T-cell (primary cell): Measurements from ENCODE around the gene ACMSD. TPM values are rescaled to one million over a fixed set of nuclear protein-coding genes. Genes with fewer than 3 reads are reported as not detected.
"Not testable (repeated sequence)": the region's sequence is repeated elsewhere in the genome, so short reads cannot be mapped to it uniquely, and the experiment has no call there.

Experiments used
- ATAC-seq, 4 experiments: fragments of 200-7000 bp in 3 of 4; fragments of 150-1000 bp in 1 of 4; cut with Tn5 transposase; replicated peaks in 1 of 4; 1 replicate in 3 of 4; 2 replicates in 1 of 4; pipeline ENCODE4 v1.10.0; 2021; ENCODE audit warnings: moderate library complexity in 3 of 4, mild to moderate bottlenecking in 2 of 4, moderate number of reproducible peaks in 1 of 4
- CTCF ChIA-PET, 2 donors: fragments of 300-600 bp; sonication (Branson Sonifier 250); formaldehyde crosslinking; loops; one replicate each; lab custom pipeline; 2022; ENCODE audit warnings: antibody characterized with exemption in 2 of 2; lab: Charles Lee
- POLR2A ChIA-PET, 2 donors: fragments of 300-600 bp; sonication (Branson Sonifier 250); formaldehyde crosslinking; loops; one replicate each; lab custom pipeline; 2022; ENCODE audit warnings: antibody characterized with exemption in 2 of 2; lab: Charles Lee
- DNase-seq, 35 experiments: peaks; one replicate each; pipeline versions ENCODE4 v3.0.0 to v3.0.0-alpha.2; 2013 to 2023
- H3K27ac ChIP-seq: one replicate; pipeline ENCODE4 v1.5.1; 2013; ENCODE audit warnings: low read length
- H3K27me3 ChIP-seq, 2 experiments: replicated peaks in 1 of 2; 1 replicate in 1 of 2; 2 replicates in 1 of 2; pipeline versions ENCODE4 v1.6.1 to v1.7.0; 2013; ENCODE audit warnings: low read length in 1 of 2, mixed read lengths in 1 of 2; ENCODE audit not compliant: control insufficient read depth in 2 of 2, insufficient read depth in 2 of 2; ENCODE audit errors: extremely low read depth in 1 of 2
- H3K36me3 ChIP-seq, 2 donors: 1 replicate in 1 of 2; 2 replicates in 1 of 2; pipeline versions ENCODE4 v1.6.1 to v1.7.0; 2013; ENCODE audit warnings: low read length in 1 of 2; ENCODE audit not compliant: control insufficient read depth in 2 of 2, insufficient read depth in 1 of 2; ENCODE audit errors: extremely low read depth in 1 of 2
- H3K4me1 ChIP-seq, 2 experiments: 1 replicate in 1 of 2; 2 replicates in 1 of 2; pipeline versions ENCODE4 v1.6.1 to v1.7.0; 2013; ENCODE audit warnings: low read length in 2 of 2, mixed read lengths in 1 of 2; ENCODE audit not compliant: insufficient read depth in 2 of 2, control insufficient read depth in 1 of 2; ENCODE audit errors: extremely low read depth in 1 of 2
- H3K4me3 ChIP-seq, 2 donors: 1 replicate in 1 of 2; 2 replicates in 1 of 2; pipeline versions ENCODE4 v1.5.1 to v1.7.0; 2013; ENCODE audit warnings: mild to moderate bottlenecking in 2 of 2, low read length in 1 of 2, moderate library complexity in 1 of 2; ENCODE audit not compliant: control insufficient read depth in 1 of 2; ENCODE audit errors: extremely low read depth in 1 of 2
- H3K9me3 ChIP-seq: 2 replicates; pipeline ENCODE4 v1.7.0; 2013
- H3K27ac Mint-ChIP-seq, 2 donors: one replicate each; pipeline ENCODE4 v1.8.0; 2020 to 2021; ENCODE audit warnings: mild to moderate bottlenecking in 2 of 2, mixed read lengths in 2 of 2
- H3K27me3 Mint-ChIP-seq, 2 donors: one replicate each; pipeline ENCODE4 v1.8.0; 2021 to 2022; ENCODE audit warnings: mixed read lengths in 2 of 2
- H3K36me3 Mint-ChIP-seq: one replicate; pipeline ENCODE4 v1.8.0; 2021; ENCODE audit warnings: mixed read lengths
- H3K4me1 Mint-ChIP-seq, 3 donors: one replicate each; pipeline ENCODE4 v1.8.0; 2020 to 2022; ENCODE audit warnings: mixed read lengths in 3 of 3, mild to moderate bottlenecking in 1 of 3
- H3K4me3 Mint-ChIP-seq, 3 donors: one replicate each; pipeline ENCODE4 v1.8.0; 2020 to 2022; ENCODE audit warnings: mild to moderate bottlenecking in 3 of 3, mixed read lengths in 3 of 3, moderate library complexity in 3 of 3
- H3K9me3 Mint-ChIP-seq, 3 donors: one replicate each; pipeline ENCODE4 v1.8.0; 2020 to 2022; ENCODE audit warnings: mixed read lengths in 3 of 3
- WGBS: methylation state at CpG from one replicate; pipeline ENCODE4 v1.1.5; 2013; ENCODE audit warnings: missing lambda C conversion rate; ENCODE audit not compliant: insufficient coverage; 5-methylcytosine and 5-hydroxymethylcytosine counted together
- total RNA-seq, 35 experiments: library from RNA in 6 of 35; stranded (reverse) in 6 of 35; fragments of 120-200 nt in 1 of 35; gene quantifications; one replicate each; pipeline versions ENCODE4 v1.2.1 to v1.2.4 and lab custom pipeline; 2013 to 2026

Gene ACMSD
- total RNA-seq, 5 donors from 2014 or later (not counting 1 experiment from before 2014, with no cell fraction given): 0.20 TPM; not detected in 4

DNA sequence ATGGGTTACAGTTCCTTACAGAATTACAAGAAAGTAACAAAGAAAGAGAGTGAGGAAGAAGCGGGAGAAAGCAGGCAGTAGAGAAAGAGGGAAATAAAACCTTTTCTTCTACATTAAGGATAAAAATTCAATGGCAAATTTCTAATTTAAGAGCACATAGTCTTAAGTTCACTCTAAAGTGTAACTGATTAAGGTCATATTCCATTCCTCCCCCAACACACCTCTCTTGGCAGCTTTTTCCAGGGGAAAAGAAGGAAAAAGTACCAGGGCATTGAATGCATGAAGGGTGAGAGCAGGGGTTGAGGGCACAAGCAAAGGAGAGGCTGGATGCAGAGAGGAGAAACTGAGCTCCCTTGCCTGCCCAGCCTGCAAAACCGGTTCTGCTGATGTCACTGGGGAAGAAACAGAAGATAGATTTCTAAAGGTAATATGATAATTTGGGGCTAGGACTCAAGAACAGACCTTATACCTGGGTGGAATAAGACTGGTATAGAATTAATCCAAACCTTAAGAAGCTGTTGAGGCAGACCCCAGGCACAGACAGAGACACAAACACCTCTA, 4.6 kb downstream of the ACMSD start:
- no CpG with 5 or more reads among the region's 2 CpGs for WGBS
- Mint-ChIP-seq H3K27me3 (peaks cover 3 to 11% of the 10 kb centered on the region in 2 donors), H3K4me3 (no peak overlapping the region), H3K4me1 (no peaks in the 10 kb centered on the region), H3K36me3 (peaks cover 4% of the 10 kb centered on the region), H3K27ac (no peak overlapping the region), H3K9me3 (peaks cover 0 to 5% (median 0%) of the 10 kb centered on the region in 3 donors)
- no peaks in the 10 kb centered on the region for H3K36me3 ChIP-seq
- H3K4me1 ChIP-seq: no peaks in the 10 kb centered on the region
- ChIA-PET POLR2A (no interaction called here), CTCF (no interaction called here)
- no peaks in the 10 kb centered on the region for H3K9me3 ChIP-seq
- H3K27me3 ChIP-seq: peaks cover 0 to 5% of the 10 kb centered on the region in 2 experiments
- H3K27ac ChIP-seq: no peak overlapping the region
- ATAC-seq (no peak), DNase-seq (no peak)
- H3K4me3 ChIP-seq: no peak overlapping the region

DNA sequence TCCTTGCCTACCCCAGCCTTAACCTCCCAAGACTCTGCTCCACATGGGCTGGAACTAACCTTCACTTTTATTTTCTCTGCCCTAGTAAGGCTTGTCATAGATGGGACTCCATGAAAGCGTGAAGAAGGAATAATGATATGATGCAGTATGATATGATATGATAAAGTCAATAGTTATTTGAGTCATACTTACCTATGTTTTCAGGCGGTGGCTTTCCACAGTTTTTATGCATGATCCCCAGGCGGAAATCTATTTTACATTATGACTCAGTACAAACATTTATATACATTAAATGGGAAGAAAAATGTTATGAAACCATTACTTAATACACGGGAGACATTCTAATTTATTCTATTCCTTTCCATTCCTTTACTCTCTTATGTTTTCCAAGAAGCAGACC, 5.6 kb downstream of the ACMSD start:
- peaks cover 4% of the 10 kb centered on the region for H3K36me3 Mint-ChIP-seq
- ATAC-seq: no peak
- Histone ChIP-seq H3K4me1 (no peaks in the 10 kb centered on the region), H3K27ac (no peak overlapping the region), H3K36me3 (no peaks in the 10 kb centered on the region), H3K4me3 (no peak overlapping the region), H3K9me3 (no peaks in the 10 kb centered on the region), H3K27me3 (peaks cover 0 to 5% of the 10 kb centered on the region in 2 experiments)
- ChIA-PET CTCF (interaction anchor here in 1 of 2 donors (0.6 kb wide), 1 partner anchor 11 kb away, joined by 3 read pairs; no protein-coding TSS in a partner anchor), POLR2A (no interaction called here)
- H3K27ac Mint-ChIP-seq: no peak overlapping the region
- H3K4me3 Mint-ChIP-seq: no peak overlapping the region
- WGBS: no CpG with 5 or more reads among the region's 4 CpGs
- DNase-seq: no peak
- H3K27me3 Mint-ChIP-seq: peaks cover 3 to 7% of the 10 kb centered on the region in 2 donors
- peaks cover 0 to 5% (median 0%) of the 10 kb centered on the region in 3 donors for H3K9me3 Mint-ChIP-seq
- no peaks in the 10 kb centered on the region for H3K4me1 Mint-ChIP-seq

DNA sequence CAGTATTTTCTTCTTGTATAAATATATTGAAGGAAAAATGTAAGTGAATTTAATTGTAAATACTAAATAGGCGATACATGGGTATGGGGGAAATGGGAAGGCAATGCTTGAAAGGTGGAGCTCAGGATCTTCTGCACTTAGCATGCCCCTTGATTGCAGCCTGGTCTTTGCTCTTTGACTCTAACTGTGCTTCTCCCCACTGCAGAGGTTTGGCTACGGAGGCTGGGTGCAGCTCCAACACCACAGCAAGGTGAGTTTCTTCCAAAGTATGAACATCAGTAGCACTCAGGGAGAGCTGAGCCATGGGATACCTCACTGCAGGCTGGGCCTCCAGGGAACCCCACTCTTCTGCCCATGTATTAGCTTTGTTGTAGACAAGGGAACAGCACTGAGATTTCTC, 6.6 kb downstream of the ACMSD start:
- H3K27me3 ChIP-seq: peaks cover 0 to 5% of the 10 kb centered on the region in 2 experiments
- H3K4me3 ChIP-seq: no peak overlapping the region
- DNase-seq (no peak), ATAC-seq (no peak)
- H3K4me3 Mint-ChIP-seq: no peak overlapping the region
- no peaks in the 10 kb centered on the region for H3K9me3 ChIP-seq
- H3K27ac ChIP-seq: no peak overlapping the region
- POLR2A ChIA-PET: interaction anchor here in 1 of 2 donors (0.6 kb wide), 1 partner anchor 1703 kb away, joined by 5 read pairs; no protein-coding TSS in a partner anchor
- peaks cover 0 to 5% (median 0%) of the 10 kb centered on the region in 3 donors for H3K9me3 Mint-ChIP-seq
- H3K36me3 Mint-ChIP-seq: peaks cover 4% of the 10 kb centered on the region
- H3K27me3 Mint-ChIP-seq: peaks cover 3 to 7% of the 10 kb centered on the region in 2 donors
- WGBS: 67% methylated on average over 1 of the region's 2 CpGs
- CTCF ChIA-PET: interaction anchor here in 1 of 2 donors (0.6 to 0.7 kb wide), 2 partner anchors 8 to 980 kb away, joined by 3 to 10 read pairs; no protein-coding TSS in a partner anchor
- no peaks in the 10 kb centered on the region for H3K36me3 ChIP-seq
- no peak overlapping the region for H3K27ac Mint-ChIP-seq
- H3K4me1 Mint-ChIP-seq: no peaks in the 10 kb centered on the region
- no peaks in the 10 kb centered on the region for H3K4me1 ChIP-seq

DNA sequence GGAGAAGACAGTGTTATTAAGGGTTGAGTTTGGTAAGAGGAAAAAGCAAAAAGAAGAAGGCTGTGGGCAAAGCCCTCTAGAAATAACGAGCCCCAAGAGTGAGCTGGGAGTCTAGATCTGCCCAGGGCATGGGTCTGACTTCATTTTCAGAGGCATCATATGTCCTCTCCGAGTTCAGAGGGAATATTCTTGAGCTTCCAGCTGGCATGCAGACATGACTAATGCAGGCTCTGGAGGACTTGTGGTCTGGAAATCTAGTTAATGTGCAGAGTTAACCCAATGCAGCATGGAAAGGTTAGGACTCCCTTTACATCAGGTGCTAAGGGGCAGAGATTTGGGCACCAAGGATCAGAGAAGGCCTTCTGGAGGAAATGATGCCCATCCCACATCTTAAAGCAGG, 7.3 kb downstream of the ACMSD start:
- no peak overlapping the region for H3K27ac ChIP-seq
- no peaks in the 10 kb centered on the region for H3K36me3 ChIP-seq
- ATAC-seq (no peak), DNase-seq (no peak)
- Mint-ChIP-seq H3K9me3 (peaks cover 0 to 5% (median 0%) of the 10 kb centered on the region in 3 donors), H3K27me3 (peaks cover 3% of the 10 kb centered on the region in 2 donors), H3K4me3 (no peak overlapping the region), H3K27ac (no peak overlapping the region), H3K36me3 (peaks cover 4% of the 10 kb centered on the region), H3K4me1 (no peaks in the 10 kb centered on the region)
- H3K4me1 ChIP-seq: no peaks in the 10 kb centered on the region
- H3K4me3 ChIP-seq: no peak overlapping the region
- 40% methylated on average over 1 of the region's 2 CpGs for WGBS
- ChIA-PET POLR2A (no interaction called here), CTCF (interaction anchor here in 1 of 2 donors (0.6 kb wide), 1 partner anchor 9 kb away, joined by 3 read pairs; no protein-coding TSS in a partner anchor)
- no peaks in the 10 kb centered on the region for H3K9me3 ChIP-seq
- H3K27me3 ChIP-seq: peaks cover 0 to 5% of the 10 kb centered on the region in 2 experiments

DNA sequence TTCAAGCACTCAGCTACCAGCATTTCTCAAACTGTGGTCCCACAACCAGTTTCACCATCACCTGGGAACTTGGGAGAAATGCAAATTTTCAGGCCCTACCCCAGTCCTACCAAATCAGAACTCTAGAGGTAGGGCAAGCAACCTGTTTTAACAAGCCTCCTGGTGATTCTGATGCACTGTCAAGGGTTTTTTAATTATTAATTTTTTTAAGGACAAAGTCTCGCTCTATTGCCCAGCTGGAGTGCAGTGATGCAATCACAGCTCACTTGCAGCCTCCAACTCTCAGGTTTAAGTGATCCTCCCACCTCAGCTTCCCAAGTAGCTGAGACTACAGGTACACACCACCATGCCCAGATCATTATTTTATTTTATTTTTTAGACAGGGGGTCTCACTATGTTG, 7.8 kb downstream of the ACMSD start:
- CTCF ChIA-PET: no interaction called here
- POLR2A ChIA-PET: no interaction called here
- H3K36me3 ChIP-seq: no peaks in the 10 kb centered on the region
- Mint-ChIP-seq H3K27me3 (peaks cover 0 to 1% of the 10 kb centered on the region in 2 donors), H3K27ac (no peak overlapping the region), H3K36me3 (peaks cover 4% of the 10 kb centered on the region), H3K4me1 (no peaks in the 10 kb centered on the region), H3K4me3 (no peak overlapping the region), H3K9me3 (peaks cover 0 to 5% (median 0%) of the 10 kb centered on the region in 3 donors)
- no peak overlapping the region for H3K27ac ChIP-seq
- WGBS: no CpG with 5 or more reads among the region's 1 CpG
- H3K4me1 ChIP-seq: no peaks in the 10 kb centered on the region
- peaks cover 0 to 5% of the 10 kb centered on the region in 2 experiments for H3K27me3 ChIP-seq
- DNase-seq (no peak), ATAC-seq (no peak)
- no peak overlapping the region for H3K4me3 ChIP-seq
- H3K9me3 ChIP-seq: no peaks in the 10 kb centered on the region

DNA sequence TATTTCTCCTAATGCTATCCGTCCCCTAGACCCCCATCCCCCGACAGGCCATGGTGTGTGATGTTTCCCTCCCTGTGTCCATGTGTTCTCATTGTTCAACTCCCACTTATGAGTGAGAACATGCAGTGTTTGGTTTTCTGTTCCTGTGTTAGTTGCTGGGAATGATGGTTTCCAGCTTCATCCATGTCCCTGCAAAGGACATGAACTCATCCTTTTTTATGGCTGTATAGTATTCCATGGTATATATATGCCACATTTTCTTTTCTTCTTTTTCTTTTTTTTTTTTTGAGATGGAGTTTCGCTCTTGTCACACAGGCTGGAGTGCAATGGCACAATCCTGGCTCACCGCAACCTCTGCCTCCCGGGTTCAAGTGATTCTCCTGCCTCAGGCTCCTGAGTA, 9.2 kb downstream of the ACMSD start:
- H3K27ac ChIP-seq, CTCF ChIA-PET, H3K4me3 Mint-ChIP-seq, H3K36me3 Mint-ChIP-seq, POLR2A ChIA-PET, H3K4me1 Mint-ChIP-seq, H3K36me3 ChIP-seq, H3K27me3 Mint-ChIP-seq, ATAC-seq, H3K27ac Mint-ChIP-seq, H3K4me1 ChIP-seq, H3K4me3 ChIP-seq, DNase-seq, H3K9me3 ChIP-seq, H3K9me3 Mint-ChIP-seq, H3K27me3 ChIP-seq: not testable (repeated sequence)
- WGBS: no CpG with 5 or more reads among the region's 5 CpGs
